Breast epithelium (tissue), 3 donors: ENCODE data around the gene AACS.

Source experiments
- CTCF ChIP-seq, 3 donors: fragments of 450-650 bp; IDR thresholded peaks; one replicate each; pipeline ENCODE4 v1.5.1; 2016 to 2017; ENCODE audit warnings: antibody characterized with exemption in 3 of 3, mild to moderate bottlenecking in 3 of 3, moderate library complexity in 3 of 3
- POLR2A ChIP-seq: fragments of 450-650 bp; IDR thresholded peaks from one replicate; pipeline ENCODE4 v1.6.1; 2016; ENCODE audit warnings: antibody characterized with exemption, mild to moderate bottlenecking, moderate library complexity

- TF ChIP-seq POLR2A, result no peak
- TF ChIP-seq CTCF (IDR thresholded peaks at IDR 0.05), result no peak
These were observed 46.2 kb downstream of the AACS start for GRCh38 chr12:125111403-125111802.
